ENCODE data around the gene RSBN1L.

DNA sequence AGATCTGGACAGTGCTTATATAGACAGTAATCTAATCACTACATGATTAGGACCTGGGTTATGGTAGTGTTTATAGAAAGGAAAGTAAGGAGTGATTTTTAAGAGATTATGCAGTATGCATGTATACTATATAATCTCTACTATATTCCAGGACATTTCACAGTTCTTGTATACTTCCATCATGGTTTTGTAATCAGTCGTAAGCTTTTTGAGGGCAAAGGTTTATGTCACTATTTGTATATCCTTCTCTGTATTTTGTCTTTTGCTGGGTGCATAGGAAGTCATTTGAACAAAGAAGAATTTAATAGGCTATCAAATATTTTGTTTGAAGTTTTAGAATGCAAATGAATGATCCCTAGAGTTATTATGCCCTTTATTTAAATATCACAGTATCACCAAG is 39.2 kb downstream of the RSBN1L start:
- TF ChIP-seq, protein P1, sequence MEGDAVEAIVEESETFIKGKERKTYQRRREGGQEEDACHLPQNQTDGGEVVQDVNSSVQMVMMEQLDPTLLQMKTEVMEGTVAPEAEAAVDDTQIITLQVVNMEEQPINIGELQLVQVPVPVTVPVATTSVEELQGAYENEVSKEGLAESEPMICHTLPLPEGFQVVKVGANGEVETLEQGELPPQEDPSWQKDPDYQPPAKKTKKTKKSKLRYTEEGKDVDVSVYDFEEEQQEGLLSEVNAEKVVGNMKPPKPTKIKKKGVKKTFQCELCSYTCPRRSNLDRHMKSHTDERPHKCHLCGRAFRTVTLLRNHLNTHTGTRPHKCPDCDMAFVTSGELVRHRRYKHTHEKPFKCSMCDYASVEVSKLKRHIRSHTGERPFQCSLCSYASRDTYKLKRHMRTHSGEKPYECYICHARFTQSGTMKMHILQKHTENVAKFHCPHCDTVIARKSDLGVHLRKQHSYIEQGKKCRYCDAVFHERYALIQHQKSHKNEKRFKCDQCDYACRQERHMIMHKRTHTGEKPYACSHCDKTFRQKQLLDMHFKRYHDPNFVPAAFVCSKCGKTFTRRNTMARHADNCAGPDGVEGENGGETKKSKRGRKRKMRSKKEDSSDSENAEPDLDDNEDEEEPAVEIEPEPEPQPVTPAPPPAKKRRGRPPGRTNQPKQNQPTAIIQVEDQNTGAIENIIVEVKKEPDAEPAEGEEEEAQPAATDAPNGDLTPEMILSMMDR (IDR thresholded peaks at IDR 0.05), result no peak
- TF ChIP-seq POLR2A (IDR thresholded peaks at IDR 0.05), result no peak

All from gastroesophageal sphincter (tissue), 3 donors.